Thoracic aorta (tissue), 2 donors: ENCODE measurements around the gene REP15. TPM values are rescaled to one million over a fixed set of nuclear protein-coding genes. Genes with fewer than 3 reads are reported as not detected.

Experiments used
- ATAC-seq: fragments of 150-250 bp; one replicate; pipeline ENCODE4 v1.8.0; 2017; ENCODE audit warnings: low read depth; ENCODE audit not compliant: insufficient number of reproducible peaks, low FRiP score
- DNase-seq: peaks from one replicate; pipeline ENCODE4 v3.0.0-alpha.2; 2020; ENCODE audit warnings: low spot score
- H3K27ac ChIP-seq, 2 donors: fragments of 200-600 bp; sonication (generic); 1 replicate in 1 of 2; 2 replicates in 1 of 2; pipeline ENCODE4 v1.5.1; 2016; ENCODE audit warnings: mild to moderate bottlenecking in 2 of 2, moderate library complexity in 2 of 2
- H3K27me3 ChIP-seq: fragments of 200-600 bp; sonication (generic); replicated peaks from 2 replicates; pipeline ENCODE4 v1.6.0; 2016; ENCODE audit warnings: mild to moderate bottlenecking; ENCODE audit not compliant: insufficient read depth
- H3K36me3 ChIP-seq: fragments of 200-600 bp; sonication (generic); one replicate; pipeline ENCODE4 v1.5.1; 2016
- H3K4me1 ChIP-seq, 2 donors: fragments of 200-600 bp; sonication (generic); 1 replicate in 1 of 2; 2 replicates in 1 of 2; pipeline versions ENCODE4 v1.5.1 to v1.6.0; 2016; ENCODE audit warnings: low read depth in 2 of 2, mild to moderate bottlenecking in 1 of 2; ENCODE audit not compliant: control insufficient read depth in 1 of 2
- H3K4me3 ChIP-seq: fragments of 200-600 bp; sonication (generic); 2 replicates; pipeline ENCODE4 v1.5.1; 2016; ENCODE audit warnings: mild to moderate bottlenecking
- H3K9me3 ChIP-seq: fragments of 200-600 bp; sonication (generic); 2 replicates; pipeline ENCODE4 v1.5.1; 2016
- CTCF ChIP-seq: fragments of 200-600 bp; sonication (generic); IDR thresholded peaks from one replicate; pipeline ENCODE4 v1.5.1; 2019; ENCODE audit warnings: antibody characterized with exemption
- total RNA-seq, 2 donors: library from RNA; depleted of rRNA; stranded (reverse); fragments of >200 nt; gene quantifications; one replicate each; pipeline versions ENCODE4 v1.1.0 to v1.2.3, GENCODE V29; 2016

Gene REP15
- total RNA-seq, 2 donors from 2014 or later, result 5.6 to 8.3 TPM

DNA sequence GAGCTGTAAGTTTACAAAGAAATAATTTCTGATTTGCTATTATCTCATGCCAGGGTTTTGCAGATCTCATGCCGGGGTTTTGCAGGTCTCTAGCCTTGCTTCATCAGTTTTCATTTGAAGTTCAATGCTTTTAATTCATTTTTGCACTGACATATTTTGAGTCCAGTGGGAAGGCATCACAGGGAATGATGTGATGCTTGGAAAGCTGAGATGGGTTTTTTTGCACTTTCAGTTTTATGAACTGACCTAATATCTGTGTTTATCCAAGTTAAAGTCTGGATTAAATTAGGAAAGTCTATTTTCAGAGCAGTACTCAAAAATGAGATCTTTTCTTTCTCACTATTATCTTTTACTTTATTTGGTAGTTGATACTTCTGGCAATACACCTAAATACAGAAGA is 23.6 kb upstream of the REP15 start:
- H3K4me1 ChIP-seq, result peaks cover 13 to 51% of the 10 kb centered on the region in 2 donors
- peaks cover 14% of the 10 kb centered on the region for H3K36me3 ChIP-seq
- H3K27me3 ChIP-seq, result no peaks in the 10 kb centered on the region
- peak overlapping the region; percentile 43 for H3K4me3 ChIP-seq
- no peak for TF ChIP-seq CTCF
- no peak for DNase-seq
- peak overlapping the region; percentile 73 to 82 for H3K27ac ChIP-seq
- ATAC-seq, result peak; percentile 70
- H3K9me3 ChIP-seq, result no peaks in the 10 kb centered on the region

DNA sequence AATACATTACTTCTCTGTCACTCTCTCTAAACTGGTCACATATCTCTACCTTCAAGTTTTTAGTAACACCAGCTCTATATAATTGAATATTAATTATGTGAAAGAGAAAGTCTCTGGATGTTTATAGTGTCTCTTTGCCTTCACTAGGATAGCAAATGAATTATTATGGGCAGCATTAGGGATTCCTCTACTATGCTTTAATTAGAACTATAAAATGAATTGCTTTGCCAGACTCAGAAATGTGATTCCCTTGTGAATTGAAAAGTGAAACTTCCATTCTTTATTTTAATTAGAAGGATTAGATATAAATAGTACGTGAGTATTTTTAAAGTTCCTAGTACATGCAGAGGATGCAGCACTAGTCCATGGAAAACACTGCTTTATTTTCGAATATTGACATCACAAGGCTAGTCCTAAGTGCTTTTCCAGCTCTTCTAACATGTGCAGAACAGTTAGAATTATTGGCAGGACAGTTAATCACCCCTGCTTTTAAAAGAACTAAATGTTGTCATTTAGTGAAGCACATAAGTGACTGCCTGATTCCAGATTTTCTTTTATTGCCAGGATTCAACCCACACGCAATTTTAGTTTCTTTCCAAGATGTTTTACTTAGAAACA is 23.0 kb upstream of the REP15 start:
- ATAC-seq, result no peak
- Histone ChIP-seq H3K36me3 (peaks cover 14% of the 10 kb centered on the region), H3K27me3 (no peaks in the 10 kb centered on the region), H3K4me1 (peaks cover 10 to 45% of the 10 kb centered on the region in 2 donors), H3K27ac (peak overlapping the region; percentile 73 to 82), H3K4me3 (peak overlapping the region; percentile 43), H3K9me3 (no peaks in the 10 kb centered on the region)
- DNase-seq, result no peak
- no peak for TF ChIP-seq CTCF

DNA sequence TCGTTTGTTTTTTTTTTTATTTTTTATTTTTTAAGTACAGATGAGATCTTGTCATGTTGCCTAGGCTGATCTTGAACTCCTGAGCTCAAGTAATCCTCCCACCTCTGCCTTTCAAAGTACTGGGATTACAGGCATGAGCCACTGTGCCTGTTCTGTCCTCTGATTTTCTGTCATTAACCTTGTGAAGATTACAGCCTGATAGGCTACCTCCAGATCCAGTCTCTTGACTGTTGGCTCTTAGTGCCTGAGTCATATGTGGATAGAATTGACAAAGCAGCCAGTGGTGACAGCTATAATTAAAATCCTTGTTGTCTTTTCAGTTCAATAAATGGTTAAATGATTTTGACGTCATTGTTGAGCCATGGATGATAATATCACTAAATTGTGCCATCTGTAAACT is 21.3 kb upstream of the REP15 start:
- Histone ChIP-seq H3K36me3 (peaks cover 22% of the 10 kb centered on the region), H3K4me3 (no peak overlapping the region), H3K27ac (peak overlapping the region; percentile 73 to 82), H3K27me3 (no peaks in the 10 kb centered on the region), H3K9me3 (no peaks in the 10 kb centered on the region), H3K4me1 (peaks cover 10 to 36% of the 10 kb centered on the region in 2 donors)
- no peak for ATAC-seq
- DNase-seq, result no peak
- TF ChIP-seq CTCF, result no peak

GRCh38 chr12:27680619-27681018 is 15.6 kb upstream of the REP15 start:
- no peaks in the 10 kb centered on the region for H3K27me3 ChIP-seq
- no peak overlapping the region for H3K27ac ChIP-seq
- no peak for TF ChIP-seq CTCF
- no peak for DNase-seq
- no peak for ATAC-seq
- H3K4me3 ChIP-seq, result no peak overlapping the region
- no peaks in the 10 kb centered on the region for H3K9me3 ChIP-seq
- H3K36me3 ChIP-seq, result peaks cover 53% of the 10 kb centered on the region
- no peaks in the 10 kb centered on the region for H3K4me1 ChIP-seq

DNA sequence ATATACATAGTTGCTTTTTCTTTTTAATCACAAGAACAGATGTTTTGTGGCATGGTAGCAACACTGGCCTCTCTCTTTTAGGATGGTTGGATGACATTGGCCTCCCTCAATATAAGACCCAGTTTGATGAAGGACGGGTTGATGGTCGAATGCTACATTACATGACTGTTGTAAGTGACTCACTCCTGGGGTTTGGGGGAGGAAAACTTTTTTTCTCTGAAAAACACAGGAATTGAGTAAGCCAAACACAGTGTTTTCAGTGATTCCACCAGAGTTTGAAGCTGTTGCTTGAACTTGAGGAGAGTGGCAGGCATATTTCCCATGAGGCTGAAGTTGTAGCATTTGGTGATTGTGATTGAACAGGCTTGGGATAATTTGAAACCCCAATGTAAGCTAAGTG is 13.7 kb upstream of the REP15 start:
- no peaks in the 10 kb centered on the region for H3K4me1 ChIP-seq

More for the DNA sequence above, 13.7 kb upstream of the REP15 start:
- no peak overlapping the region for H3K4me3 ChIP-seq
- no peaks in the 10 kb centered on the region for H3K27me3 ChIP-seq
- no peaks in the 10 kb centered on the region for H3K9me3 ChIP-seq
- no peak overlapping the region for H3K27ac ChIP-seq
- DNase-seq (no peak), ATAC-seq (no peak)
- H3K36me3 ChIP-seq, result peaks cover 46% of the 10 kb centered on the region
- TF ChIP-seq CTCF, result no peak
